HG03045 (cell line): ENCODE measurements around the gene PHF8.
A peak's percentile ranks its signal among the peaks of the same experiment; 100 is the strongest.

ENCODE experiments used
- ATAC-seq: cut with Tn5 transposase; IDR thresholded peaks from one replicate; pipeline ENCODE4 v1.9.1; 2021; ENCODE audit warnings: mild to moderate bottlenecking, moderate library complexity; ENCODE audit not compliant: unreplicated experiment

Gene PHF8

DNA sequence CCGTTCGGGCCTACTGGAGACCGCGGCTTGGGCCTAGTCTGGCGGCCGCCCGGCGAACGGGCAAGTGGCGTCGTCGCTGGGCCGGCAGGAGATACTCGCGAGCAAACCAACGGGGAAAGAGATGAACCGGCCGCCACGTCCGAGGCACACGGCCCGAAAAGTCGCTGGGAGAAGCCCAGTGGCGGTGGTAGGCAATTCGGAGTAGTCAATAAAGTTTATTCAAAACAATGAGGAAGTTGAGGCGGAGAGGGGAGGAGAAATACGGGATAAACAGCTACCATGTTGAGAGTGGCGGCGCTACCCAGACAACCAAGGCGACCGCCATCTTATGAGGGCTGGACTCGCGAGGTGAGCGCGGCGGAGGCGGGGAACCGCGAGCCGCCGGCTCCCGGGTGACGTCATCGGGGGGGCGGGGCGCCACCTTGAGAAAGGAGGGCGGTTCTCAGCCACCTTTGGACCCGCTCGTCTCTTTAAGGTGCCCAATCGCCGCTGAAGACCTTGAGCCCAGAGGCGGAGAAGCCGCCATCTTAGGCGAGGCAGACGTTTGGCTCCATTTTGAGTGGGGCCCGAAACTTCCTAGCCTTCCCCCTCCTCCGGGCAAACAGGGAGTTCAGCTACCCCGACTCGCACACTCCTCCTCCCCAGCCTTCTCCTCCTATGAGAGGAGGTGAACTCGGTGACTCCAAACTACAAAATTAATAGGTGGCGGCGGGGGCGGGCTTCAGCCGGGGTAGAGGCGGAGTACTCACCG lies at the start of gene PHF8:
Gene PHF8, minus strand, starts transcription at position 348 of the 751 bp plus-strand sequence. CDS start 1,745 bp downstream, outside the sequence.
- peak; percentile 89 for ATAC-seq

DNA sequence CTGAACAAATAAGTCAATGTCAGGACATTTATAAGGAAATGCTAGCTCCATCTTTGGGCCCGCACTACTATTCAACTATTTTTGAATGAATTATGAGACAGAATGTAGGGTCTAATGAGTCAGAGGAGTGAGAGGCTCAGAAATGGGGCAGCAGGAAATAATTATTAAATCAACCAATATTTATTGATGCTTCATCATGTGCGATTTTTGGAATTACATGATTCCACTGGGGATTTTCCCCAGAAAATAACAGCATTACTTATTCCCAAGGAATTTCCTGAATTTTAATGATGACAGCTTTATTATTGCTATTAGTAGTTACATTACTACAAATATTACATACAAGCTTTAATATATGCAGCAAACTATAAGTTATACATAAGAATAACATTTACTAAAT lies 49.3 kb upstream of the PHF8 start:
- no peak for ATAC-seq

DNA sequence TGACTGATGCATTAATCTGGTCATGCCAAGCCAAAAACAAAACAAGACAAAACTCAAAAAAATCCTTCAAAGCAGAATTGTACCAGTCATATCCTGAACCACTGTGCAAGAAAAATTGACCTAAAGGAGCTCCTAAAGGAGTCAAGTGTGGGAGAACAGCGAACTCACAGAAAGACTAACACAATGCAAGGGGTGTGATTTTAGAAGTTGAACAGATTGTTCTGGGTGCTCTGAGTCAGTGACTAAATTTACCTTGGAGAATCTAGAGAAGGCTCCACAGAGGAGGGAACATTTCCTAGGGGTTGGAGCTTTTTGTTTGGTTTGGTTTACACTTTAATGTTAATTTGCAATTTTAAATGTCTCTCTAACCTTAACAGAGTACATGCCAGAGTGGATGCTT lies 48.9 kb upstream of the PHF8 start:
- ATAC-seq: no peak

DNA sequence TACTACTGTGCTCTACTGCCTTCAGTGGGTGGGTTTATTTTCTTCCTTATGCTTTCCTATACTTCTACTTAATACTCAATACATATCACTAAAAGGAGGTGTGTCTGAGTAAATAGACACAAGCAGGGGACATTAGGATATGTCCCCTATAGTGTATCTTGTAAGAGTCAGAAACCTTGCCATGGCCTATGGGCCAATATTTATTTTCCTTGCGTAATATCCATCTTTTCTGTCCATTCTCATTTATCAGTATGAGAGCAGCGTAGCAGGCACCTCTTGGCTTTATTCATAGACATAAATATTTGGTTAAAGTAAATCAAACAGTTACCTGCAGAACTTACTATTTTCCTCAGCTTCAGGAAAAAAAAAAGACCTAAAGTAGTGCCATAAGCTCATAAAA lies 46.6 kb upstream of the PHF8 start:
- no peak for ATAC-seq

DNA sequence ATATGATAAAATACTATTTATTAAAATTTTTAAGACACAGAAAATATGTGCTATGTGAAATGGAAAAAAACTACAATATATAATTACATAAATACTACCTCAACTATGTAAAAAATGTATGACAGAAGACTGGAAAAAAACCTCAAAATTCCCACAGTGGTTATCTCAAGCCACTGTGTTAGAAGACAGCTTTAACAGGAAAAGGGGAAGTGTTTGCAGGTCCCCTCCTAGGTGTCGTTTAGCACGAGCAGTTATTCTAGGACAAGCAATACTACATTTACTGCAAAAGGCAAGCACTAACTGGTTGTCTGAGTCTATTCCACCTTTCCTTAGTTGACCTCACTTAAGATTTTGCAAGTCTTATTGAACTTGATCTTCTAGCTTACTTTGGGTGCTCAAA lies 44.9 kb upstream of the PHF8 start:
- no peak for ATAC-seq

DNA sequence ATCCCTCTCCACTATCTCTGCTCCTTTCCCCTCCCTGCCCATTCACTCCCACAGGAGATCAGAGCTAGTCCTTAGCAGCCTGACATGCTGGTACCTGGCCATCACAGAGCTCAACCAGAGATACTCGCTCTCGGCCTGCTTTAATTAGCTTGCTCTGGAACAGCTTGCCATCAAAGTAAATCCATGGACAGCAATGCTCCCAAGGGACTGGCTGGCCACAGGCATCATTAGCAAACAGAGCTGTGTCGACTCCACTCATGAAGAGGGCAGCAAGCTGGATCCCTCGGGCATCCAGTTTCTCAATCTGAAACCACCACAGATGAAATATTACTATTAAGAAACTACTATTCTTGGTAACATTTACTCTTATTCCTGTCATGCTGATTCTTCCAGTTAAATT lies 43.4 kb upstream of the PHF8 start:
- ATAC-seq: no peak

DNA sequence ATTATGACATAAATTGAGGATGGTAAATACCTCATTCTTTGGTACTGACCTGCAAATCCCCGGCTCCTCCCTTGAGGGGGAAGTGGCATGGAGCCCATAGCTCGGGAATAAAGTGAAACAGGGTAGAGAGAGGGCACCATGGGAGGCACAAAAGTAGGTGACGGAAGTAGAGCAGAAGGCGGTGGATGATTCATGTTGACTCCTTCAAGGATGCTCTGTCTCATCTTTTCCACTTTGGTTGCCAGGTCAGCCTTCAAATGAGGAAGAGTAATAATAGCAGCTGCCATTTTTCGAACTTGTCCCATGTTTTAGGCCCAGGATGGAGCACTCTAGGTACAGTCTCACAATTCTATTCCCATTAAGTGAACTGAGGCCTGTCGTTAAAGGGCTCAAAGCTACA lies 41.4 kb upstream of the PHF8 start:
- no peak for ATAC-seq

DNA sequence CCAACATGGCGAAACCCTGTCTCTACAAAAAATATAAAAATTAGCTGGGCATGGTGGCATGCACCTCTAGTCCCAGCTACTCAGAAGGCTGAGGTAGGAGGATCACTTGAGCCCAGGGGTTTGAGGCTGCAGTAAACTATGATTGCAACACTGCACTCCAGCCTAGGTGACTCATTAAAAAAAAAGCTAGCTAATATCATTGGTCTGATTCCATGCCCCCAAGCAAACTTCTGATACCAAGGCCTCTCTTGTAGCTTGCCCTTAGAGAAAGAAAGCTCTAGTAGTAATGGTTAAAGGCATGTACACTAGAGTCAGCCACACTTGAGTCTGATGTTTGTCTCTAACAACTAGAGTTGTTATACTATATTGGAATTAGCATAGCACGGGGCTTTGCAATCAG lies 32.6 kb upstream of the PHF8 start:
- ATAC-seq: no peak

DNA sequence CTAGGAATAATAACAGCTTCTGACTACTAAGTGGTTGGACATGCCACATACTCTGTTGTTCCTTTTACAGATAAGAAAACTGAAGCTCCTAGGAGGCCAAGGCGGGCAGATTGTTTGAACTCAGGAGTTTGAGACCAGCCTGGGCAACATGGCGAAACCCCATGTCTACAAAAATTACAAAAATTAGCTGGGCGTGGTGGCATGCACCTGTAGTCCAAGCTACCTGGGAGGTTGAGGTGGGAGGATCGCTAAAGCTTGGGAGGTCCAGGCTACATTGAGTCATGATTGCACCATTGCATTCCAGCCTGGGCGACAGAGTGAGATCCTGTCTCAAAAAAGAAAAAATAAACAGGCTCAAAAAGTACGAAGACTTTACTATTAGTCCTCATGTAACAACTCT lies 30.6 kb upstream of the PHF8 start:
- no peak for ATAC-seq

DNA sequence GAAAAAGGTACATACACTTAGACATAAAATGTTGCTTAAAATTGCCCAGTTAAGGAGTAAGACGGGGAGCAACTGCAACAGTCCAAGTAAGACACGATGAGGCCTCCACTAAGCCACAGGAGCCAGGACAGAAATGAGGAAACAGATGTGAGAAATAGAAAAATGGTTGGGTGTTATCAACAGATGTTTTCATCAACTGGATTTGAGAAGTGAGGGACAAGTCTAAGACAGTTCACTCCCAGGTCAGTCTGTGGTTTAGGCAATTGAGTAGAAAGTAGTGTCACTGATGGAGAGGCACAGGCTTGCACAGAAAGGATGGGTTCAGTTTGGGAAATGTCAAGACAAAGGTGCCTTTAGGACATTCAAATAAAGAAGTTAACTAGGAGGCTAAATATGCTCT lies 23.5 kb upstream of the PHF8 start:
- ATAC-seq: no peak

DNA sequence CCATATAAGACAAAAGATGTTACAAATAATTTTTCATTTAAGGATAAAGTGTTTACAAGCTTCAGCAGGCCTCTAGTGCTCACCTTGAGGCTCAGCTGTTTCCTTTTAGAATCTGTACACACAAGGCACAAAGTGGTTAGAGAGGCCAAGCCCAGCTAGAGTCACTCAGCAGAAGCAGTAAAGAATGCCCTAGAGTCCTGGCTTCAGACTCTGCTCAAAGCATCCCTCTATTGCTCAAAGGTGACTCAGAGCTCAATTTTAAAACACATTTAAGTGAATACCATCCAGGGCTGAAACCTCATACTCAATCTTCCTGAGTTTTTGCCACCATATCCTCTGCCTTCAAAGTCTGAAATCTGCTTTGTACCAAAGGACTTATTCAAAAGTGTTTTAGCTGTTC lies 22.6 kb upstream of the PHF8 start:
- ATAC-seq: no peak

DNA sequence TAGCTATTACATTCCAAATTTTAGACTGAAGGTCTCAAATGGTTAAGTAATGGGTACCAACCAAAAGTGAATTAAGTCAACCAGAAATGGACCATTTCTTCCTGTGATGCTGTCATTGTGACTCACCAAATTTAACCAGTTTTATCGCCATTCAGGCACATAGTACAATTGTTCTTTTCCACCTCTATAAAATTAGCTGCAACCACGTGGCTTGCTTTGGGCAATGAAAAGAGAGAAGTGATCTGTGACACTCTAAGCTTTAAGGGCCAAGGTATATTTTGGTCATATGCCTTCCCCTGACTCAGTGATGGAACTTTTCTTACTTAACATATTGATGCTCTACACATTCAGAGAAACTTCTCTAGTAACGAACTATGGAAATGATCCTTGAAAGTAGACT lies 20.3 kb upstream of the PHF8 start:
- no peak for ATAC-seq

DNA sequence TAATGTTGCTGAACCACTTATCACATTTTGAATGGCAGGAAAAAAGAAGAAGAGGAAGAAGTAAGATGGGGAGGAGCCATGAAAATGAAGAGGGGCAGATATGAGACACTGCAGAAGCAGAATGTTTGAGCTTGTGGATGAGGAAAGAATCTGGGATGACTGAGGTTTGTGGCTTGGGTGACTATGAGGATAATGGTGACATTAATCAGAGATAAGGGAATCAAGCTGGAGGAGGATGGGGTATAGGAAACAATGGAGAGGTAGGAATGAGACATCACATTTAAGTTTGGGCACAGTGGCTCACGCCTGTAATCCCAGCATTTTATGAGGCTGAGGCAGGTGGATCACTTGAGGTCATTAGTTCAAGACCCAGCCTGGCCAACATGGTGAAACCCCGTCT lies 19.1 kb upstream of the PHF8 start:
- ATAC-seq: no peak

DNA sequence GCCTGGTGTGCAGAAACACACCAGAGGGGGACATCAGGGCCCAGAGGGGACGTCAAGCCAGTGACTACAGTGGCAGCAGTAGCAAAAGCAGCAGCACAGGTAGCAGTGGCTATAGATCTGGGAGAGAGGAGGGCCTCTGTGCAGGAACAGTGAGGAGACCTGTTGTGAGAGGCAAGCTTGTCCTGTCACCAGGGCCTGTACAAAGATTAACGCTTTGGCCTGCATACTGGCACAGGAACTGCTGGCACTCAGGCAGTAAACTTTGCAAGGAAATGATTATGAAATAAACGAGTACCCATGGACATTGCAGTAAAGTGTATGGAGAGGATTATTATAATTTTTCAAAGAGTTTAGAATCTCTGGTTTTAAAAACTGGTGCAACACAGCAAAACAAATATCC lies 5.5 kb upstream of the PHF8 start:
- ATAC-seq: no peak

DNA sequence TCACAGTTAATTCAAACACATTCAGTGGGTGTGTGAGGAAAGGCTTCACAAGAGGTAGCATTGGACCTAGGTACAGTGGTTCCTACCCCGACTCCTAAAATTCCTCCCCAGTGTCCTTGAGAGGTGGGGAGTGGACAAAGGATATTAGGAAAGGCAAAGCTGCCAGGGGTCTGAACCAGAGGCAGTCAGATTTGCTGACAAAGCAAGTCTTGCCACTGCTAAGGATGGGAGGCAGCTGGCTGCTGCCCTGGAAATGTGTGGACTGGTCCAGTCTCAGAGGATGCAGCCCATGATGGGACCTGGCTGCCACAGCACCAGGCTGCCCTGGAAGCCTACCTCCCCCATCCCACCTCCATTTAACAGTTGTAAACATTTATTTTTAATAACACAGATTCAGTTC lies 4.1 kb upstream of the PHF8 start:
- ATAC-seq: no peak

DNA sequence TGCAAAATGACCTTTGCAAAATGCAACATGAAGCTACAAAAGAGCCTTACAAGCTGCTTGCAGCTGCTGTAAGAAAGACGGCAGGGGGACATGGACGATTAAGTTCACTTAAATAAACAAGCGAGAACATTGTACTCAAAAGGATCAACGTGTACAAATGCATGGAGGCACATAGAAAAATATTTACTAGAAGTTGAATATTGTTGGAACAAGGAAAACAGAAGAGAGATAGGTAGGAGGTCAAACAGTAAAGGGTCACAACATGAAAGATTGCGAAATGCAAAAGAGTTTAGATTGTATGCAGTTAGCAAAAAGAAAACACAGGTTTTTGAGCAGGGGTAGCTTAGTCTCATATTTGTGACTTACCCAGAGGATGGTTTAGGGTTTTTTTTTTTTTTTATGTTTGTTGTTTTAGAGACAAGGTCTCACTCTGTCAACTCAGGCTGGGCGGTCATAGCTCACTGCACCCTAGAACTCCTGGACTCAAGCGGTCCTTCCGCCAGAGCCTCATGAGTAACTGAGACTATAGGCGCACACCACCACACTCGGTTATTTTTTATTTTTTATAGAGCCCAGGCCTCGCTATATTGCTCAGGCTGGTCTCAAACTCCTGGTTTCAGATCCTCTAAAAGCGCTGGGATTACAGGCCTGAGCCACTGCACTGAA lies 1.4 kb upstream of the PHF8 start:
- ATAC-seq: no peak

DNA sequence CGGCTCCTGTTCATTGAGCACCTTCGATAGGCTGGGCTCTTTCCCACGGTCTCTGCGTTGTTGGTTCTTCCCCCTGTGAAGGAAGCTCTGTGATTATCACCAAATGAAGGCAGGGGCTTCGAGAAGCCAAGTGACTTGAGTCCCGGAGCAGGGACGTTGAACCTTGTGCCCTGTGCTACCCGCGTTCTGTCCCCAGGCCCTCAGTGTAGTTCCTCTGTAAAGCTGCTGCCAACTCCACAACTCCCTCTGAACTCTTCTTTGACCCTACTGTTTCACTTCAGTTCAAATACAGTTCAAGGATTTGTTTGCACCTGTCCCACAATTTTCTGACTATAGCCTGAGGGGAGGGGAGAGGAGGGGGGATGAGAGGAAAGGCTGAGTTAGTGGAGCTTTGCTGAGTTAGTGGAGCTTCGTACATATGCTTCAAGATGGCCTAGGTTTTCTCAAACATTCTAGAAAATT lies 635 bp upstream of the PHF8 start:
- no peak for ATAC-seq

DNA sequence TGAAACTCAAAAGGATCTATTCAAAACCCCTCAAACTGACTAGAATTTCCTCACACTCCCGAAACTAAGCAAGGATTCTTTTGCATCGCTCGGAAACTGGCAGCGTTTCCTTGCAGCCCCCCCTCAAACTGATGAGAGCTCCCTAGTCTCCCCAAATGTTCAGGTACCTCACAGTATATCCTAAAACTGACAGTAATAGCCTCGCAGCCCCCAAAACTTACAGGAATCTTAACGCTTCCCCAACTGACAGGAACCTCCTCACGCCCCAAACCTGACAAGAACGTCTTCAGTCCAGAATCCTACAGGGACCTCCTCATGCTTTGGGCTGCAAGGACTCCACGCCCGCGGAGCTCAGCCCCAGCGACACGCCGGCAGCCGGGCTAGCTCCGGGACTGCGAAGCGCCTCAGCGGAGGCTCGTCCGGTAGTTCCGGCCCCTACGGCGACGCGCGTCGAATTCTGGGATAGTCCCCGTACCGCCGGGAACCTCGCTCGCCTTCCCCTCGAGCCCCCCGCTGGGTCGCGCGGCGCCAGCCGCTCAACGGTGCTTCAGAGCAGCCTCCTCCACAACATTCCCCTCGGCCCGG lies 640 bp downstream of the PHF8 start:
- peak; percentile 22 for ATAC-seq

DNA sequence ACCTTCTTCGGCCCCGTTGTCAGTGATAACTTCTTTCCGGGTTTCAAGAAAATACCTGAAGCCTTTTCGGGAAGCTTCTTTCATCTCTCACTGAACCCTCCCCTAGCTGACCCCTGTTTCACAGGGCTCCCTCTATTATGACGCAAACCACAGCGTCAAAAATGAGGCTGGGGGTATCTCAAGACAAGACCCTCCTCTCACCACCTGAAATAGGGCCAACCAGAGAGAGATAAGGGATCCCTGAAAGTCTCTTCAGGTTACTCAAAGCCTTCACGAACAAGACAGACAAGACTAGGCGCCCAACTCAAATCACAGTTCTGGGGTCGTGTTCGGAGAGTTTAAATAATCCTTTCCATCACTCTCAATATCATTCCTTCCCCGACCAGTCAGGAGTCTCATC lies 1.2 kb downstream of the PHF8 start:
- no peak for ATAC-seq

DNA sequence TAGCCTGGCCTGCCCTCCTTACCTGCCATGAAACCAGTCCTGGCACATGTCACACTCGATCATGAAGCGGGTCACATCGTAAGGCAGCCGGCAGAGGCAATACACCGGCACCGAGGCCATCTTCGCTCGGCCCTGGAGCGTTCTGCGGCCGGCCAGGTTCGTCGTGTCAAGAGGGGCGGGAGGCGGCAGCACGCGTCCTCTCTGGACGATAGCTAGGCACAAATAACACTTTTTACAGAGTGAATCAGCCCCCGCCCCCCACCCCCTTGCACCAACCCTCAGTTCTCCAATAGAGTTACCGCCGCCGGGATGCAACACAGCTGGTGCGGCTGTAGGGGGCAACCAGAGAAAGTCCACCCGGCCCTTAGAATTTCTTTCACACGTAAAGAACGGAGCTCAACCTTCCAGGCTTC lies 1.7 kb downstream of the PHF8 start:
- no peak for ATAC-seq

DNA sequence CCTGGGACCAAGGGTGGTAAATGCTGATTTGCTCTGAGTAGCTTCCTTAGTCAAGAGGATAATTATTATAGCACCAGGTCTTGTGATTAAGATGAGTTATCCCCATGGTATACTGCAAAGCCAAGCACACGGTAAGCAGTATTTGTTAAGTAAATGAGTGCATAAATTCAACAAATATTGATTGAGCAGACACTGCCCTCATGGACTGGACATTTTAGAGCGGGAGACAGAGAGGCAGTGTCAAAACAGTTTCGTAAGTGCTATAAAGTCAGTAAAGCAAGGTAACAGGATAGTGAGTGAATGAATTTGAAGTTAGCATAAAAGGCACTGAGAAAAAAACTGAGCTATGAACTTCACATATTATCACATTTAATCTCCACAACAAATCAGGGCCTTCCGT lies 13.9 kb downstream of the PHF8 start:
- ATAC-seq: no peak

DNA sequence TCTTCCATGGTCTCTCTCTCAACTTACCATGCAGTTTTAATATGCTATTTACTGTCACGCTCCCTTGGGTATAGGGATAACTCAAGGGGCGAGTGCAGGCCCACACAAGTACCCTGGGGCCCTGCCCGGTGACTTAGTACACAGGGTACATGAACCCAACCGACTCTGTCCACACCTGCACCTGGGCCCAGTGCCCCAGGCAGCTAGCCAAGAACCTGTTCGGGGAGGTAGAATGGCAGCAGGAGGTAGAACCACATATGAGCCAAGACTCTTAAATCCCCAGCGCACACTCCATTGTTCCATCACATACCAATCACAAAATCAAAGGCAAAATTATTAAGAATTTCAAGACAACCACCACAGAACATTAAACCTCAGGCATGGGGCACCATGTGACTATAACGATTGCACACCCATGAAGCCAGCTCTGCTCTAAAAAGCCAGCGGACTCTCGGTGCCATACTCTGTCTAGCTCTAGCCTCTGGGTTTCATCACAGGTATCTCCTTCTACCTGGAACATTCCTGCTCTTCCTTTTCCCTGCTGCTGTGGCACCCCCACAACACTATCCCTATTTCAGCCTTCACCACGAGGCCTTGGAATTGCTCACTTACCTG lies 14.6 kb downstream of the PHF8 start:
- no peak for ATAC-seq
